ENCODE measurements around the gene B3GNT4.
"Not testable (repeated sequence)": the region's sequence is repeated elsewhere in the genome, so short reads cannot be mapped to it uniquely, and the experiment has no call there.

Gene B3GNT4

DNA sequence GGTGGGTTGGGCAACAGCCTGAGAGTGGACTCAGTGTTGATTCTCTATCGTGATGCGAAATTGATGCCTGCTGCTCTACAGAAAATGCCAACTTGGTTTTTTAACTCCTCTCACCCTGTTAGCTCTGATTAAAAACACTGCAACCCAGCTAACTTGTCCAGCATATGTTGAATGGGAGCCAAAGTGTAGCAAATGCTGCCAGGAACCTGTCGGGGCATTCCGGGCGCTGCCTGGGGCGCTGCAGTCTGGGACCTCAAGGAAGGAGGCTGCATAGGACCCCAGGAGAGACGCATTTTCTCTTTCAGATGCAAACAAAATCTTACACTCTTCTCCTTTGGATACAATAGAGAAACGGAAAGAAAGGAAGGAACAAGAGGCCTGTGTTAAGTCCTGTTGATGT is 3.9 kb downstream of the B3GNT4 start:
- no peak for DNase-seq (ENCODE audit: insufficient read length, low spot score)
- no peak for FAIRE-seq

- no peak for FAIRE-seq
Observed at GRCh38 chr12:122208073-122208820, 4.7 kb downstream of the B3GNT4 start.

GRCh38 chr12:122215771-122216170 is 12.3 kb downstream of the B3GNT4 start:
- DNase-seq (ENCODE audit: insufficient read length, low spot score) (no peak), FAIRE-seq (no peak)

More at GRCh38 chr12:122208073-122208820, 4.7 kb downstream of the B3GNT4 start:
- DNase-seq (ENCODE audit: insufficient read length, low spot score) = no peak

- FAIRE-seq (no peak), DNase-seq (ENCODE audit: insufficient read length, low spot score) (no peak)
Observed at GRCh38 chr12:122216445-122216844, 12.9 kb downstream of the B3GNT4 start.

GRCh38 chr12:122225683-122226365 is 22.3 kb downstream of the B3GNT4 start, which contains the start of gene DIABLO:
Gene DIABLO, minus strand, starts transcription at chr12:122226052. Its CDS starts 38 bp downstream, at chr12:122226014.
- peak; percentile 99 for FAIRE-seq
- DNase-seq (ENCODE audit: insufficient read length, low spot score) = peak; percentile 98

DNA sequence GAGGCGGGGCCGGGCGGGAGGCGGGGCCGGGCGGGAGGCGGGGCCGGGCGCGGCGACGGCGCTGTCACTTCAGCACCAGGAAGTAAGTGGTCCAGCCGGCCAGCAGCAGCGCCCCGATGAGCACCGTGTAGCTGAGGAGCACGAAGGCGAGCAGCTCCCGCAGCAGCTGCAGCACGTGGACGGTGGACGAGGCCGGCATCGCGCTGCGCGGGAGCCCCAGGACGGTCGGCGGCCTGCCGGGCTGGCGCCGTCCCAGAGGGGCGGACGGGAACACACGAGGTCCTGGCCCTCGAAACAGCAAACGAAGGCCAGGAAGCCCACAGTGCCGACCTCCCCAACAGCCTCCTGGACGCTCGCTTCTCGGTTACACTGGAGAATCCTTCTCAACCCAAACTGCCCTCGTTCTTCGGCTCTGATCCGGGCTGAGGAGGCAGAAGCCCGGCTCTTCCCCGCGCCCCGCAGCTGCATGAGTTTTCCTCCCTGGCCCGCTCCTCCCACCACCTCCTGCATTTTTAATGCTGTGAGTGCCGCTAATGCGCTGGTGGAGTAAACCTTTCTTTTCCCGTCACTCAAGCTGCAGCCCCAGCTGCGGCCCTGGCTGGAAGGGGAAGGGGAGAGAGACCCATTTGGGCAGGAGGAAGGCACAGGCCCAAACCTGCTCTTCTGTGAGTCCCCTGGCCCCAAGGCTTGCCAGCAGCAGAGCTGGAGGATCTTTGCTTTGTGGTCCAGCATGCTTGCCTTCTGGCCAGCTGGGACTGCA is 23.0 kb downstream of the B3GNT4 start:
- DNase-seq (ENCODE audit: insufficient read length, low spot score) = no peak
- no peak for FAIRE-seq

DNA sequence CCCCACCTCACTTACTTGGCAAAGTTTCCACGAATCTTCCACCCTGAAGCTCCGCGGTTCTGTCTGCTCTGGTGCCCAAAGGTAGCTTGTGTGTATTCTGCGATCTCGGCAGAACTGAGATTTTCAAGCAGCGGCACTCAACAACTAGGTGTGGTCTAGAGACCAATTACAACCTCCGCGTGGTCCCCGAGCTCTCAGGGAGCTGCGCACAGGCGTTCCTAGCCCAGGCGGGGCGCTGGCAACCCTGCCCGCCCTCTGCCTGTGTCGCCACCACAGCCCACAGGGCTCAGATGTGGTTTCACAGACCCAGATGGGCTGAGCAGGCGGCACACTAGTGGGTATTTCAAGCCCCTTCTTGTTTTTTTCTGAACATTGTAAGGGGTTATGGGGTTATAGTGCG is 23.8 kb downstream of the B3GNT4 start:
- FAIRE-seq = no peak
- no peak for DNase-seq (ENCODE audit: insufficient read length, low spot score)

GRCh38 chr12:122228092-122228491 is 24.6 kb downstream of the B3GNT4 start:
- FAIRE-seq (no peak), DNase-seq (ENCODE audit: insufficient read length, low spot score) (no peak)

- FAIRE-seq = no peak
Observed at GRCh38 chr12:122230798-122231197, 27.3 kb downstream of the B3GNT4 start.

DNA sequence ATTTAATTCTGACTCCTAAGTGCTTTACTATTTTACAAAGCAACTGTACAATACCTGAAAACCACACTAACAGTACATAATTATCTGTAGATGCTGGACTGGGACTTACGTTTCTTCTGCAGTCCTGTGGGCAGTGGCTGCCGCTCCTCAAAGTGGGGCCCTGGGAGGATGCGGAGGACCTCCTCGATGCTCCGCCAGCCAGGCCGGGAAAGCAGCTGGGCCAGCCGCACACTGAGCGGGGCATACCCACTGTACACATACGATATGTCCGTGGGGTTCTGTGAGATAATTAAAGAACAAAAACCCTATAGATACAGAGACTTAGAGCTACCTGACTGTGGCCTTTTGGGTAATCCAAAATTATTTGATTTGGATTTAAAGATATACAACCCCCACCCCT is 29.2 kb downstream of the B3GNT4 start:
- DNase-seq (ENCODE audit: insufficient read length, low spot score) (no peak), FAIRE-seq (no peak)

More at GRCh38 chr12:122230798-122231197, 27.3 kb downstream of the B3GNT4 start:
- no peak for DNase-seq (ENCODE audit: insufficient read length, low spot score)

DNA sequence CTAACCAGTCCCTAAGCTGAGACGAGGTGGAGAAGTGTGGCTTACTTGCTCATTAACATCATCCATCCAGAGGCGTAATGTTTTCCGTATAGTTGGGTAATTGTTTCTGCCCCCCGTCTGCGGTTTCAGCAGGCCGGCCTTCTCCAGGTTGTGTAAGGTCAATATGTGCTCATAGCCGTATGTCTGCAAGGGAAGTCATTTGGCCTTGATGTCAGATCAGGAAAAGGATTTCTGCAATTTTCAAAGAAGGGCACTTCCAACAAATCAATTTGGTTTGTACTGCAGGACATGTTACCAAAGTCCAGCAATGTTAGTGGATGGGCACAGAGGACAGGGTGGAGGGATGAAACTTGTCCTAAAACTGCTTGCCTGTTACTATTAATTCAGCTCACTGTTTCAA is 32.2 kb downstream of the B3GNT4 start:
- no peak for DNase-seq (ENCODE audit: insufficient read length, low spot score)
- FAIRE-seq = no peak

DNA sequence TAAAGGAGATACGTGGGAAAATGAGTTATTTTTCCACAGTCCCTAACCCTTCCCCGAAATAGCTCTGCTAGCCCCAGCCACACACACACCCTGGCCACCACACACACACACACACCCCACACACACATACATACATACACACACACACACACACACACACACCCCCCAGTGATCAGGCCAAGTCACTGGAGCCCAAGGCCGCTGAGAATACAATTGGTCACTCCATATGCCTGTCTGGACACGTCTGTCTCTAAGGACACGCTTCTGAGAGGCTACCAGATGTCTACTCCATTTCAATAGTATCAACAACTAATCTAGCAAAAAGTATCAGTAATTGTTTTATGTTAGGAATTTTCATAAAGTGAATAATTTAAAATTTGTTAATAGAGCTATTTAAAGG is 35.4 kb downstream of the B3GNT4 start:
- no peak for DNase-seq (ENCODE audit: insufficient read length, low spot score)
- FAIRE-seq = no peak

- DNase-seq (ENCODE audit: insufficient read length, low spot score) (no peak), FAIRE-seq (no peak)
Observed at GRCh38 chr12:122243965-122244364, 40.5 kb downstream of the B3GNT4 start.

DNA sequence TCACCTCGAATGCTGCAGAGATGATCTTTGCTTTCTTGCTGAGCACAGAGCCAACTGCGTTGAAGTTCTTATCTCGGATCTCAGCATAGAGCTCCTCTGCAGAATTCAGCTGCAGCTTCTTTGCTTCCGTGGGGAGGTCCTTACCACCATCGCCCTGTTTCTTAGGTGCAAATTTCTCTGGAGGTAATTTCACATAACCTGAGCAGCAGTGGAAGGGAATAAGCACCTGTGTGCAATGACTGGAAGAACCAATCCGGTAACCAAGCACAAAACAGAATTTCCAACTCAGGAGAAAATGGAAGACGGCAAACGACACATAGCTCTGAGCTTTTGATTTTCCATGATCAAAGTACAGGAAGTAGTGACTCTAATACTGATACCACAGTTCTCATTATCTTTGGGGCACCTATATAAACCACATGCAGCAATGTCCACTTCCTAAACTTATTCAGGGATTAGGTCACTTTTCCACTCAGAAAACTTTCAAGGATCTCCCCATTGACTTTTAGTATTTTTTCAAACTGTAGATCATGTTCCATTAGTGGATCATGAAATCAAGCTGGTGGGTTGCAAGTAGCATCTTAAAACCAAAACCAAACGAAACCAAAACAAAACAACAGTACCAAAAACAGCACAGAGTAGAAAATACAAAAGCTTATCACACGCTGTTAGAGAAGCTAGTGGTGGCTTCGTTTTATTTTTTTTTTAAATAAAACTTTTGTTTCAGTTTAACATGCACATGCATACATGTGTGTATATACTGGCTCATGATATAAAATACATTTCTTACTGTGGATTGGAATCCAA is 41.3 kb downstream of the B3GNT4 start:
- FAIRE-seq (no peak), DNase-seq (ENCODE audit: insufficient read length, low spot score) (no peak)

DNA sequence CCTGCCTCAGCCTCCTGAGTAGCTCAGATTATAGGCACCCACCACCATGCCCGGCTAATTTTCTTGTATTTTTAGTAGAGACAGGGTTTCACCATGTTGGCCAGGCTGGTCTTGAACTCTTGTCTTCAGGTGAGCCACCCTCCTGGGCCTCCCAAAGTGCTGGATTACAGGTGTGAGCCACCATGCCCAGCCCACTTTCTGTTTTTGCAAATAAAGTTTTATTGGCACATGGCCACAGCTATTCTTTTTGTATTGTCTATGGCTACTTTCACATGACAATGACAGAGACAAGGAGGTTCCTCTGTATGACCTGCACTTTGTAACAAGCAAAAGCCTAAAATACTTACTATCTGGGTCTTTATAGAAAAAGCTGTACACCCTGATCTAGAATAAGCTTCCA is 42.0 kb downstream of the B3GNT4 start:
- FAIRE-seq (no peak), DNase-seq (ENCODE audit: insufficient read length, low spot score) (no peak)

- DNase-seq (ENCODE audit: insufficient read length, low spot score) (no peak), FAIRE-seq (no peak)
Observed at GRCh38 chr12:122250047-122250446, 46.5 kb downstream of the B3GNT4 start.

DNA sequence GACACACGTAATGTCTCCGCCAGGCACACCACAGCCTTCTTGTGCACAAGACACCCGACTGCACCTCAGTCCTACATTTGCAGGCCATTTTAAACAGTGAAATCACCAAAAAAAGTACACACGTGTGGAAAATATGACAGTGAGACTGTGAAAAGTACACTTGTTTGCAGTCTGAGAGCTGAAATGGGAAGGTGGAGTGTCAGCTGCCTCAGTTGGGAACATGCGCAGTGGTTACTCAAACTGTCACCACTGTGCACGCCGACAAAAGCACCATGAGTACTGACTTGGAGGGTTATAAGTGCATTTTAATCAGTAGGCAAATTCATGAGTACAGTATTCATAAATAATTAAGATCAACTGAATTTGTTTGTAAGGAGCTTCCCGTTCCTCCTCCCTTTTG is 47.0 kb downstream of the B3GNT4 start:
- no peak for FAIRE-seq

GRCh38 chr12:122258462-122258861 is 55.0 kb downstream of the B3GNT4 start:
- FAIRE-seq; DNase-seq (ENCODE audit: insufficient read length, low spot score): not testable (repeated sequence)

More for the DNA sequence above, 47.0 kb downstream of the B3GNT4 start:
- DNase-seq (ENCODE audit: insufficient read length, low spot score) = no peak

All from HTR-8/SVneo (cell line).